Osteocyte (in vitro differentiated cells): Measurements from ENCODE around the gene SLC26A8. TPM values are rescaled to one million over a fixed set of nuclear protein-coding genes. Genes with fewer than 3 reads are reported as not detected.
A peak's percentile ranks its signal among the peaks of the same experiment; 100 is the strongest.

ENCODE experiments used
- DNase-seq: peaks from one replicate; pipeline ENCODE4 v3.0.0; 2021; ENCODE audit warnings: mixed read lengths; ENCODE audit not compliant: unreplicated experiment; ENCODE audit errors: extremely low spot score
- H3K27ac Mint-ChIP-seq: one replicate; pipeline ENCODE4 v1.8.0; 2021; ENCODE audit warnings: mild to moderate bottlenecking, mixed read lengths; ENCODE audit not compliant: unreplicated experiment
- H3K27me3 Mint-ChIP-seq: one replicate; pipeline ENCODE4 v1.8.0; 2021; ENCODE audit warnings: mixed read lengths; ENCODE audit not compliant: unreplicated experiment
- H3K36me3 Mint-ChIP-seq: one replicate; pipeline ENCODE4 v1.8.0; 2021; ENCODE audit warnings: mixed read lengths; ENCODE audit not compliant: unreplicated experiment
- H3K4me1 Mint-ChIP-seq: one replicate; pipeline ENCODE4 v1.8.0; 2021; ENCODE audit warnings: mixed read lengths; ENCODE audit not compliant: unreplicated experiment
- H3K4me3 Mint-ChIP-seq: one replicate; pipeline ENCODE4 v1.8.0; 2021; ENCODE audit warnings: mild to moderate bottlenecking, moderate library complexity, mixed read lengths; ENCODE audit not compliant: unreplicated experiment
- H3K9me3 Mint-ChIP-seq: one replicate; pipeline ENCODE4 v1.8.0; 2021; ENCODE audit warnings: mixed read lengths; ENCODE audit not compliant: unreplicated experiment
- CTCF ChIP-seq: fragments of 200-600 bp; sonication (generic); IDR thresholded peaks from 2 replicates; pipeline ENCODE4 v1.5.0; 2021; ENCODE audit warnings: antibody characterized with exemption, mild to moderate bottlenecking, moderate library complexity
- total RNA-seq: library from RNA; stranded (reverse); gene quantifications from 2 replicates; pipeline ENCODE4 v1.2.1, GENCODE V29; 2021

SLC26A8 gene
- total RNA-seq, 1 donor from 2014 or later: not detected

DNA sequence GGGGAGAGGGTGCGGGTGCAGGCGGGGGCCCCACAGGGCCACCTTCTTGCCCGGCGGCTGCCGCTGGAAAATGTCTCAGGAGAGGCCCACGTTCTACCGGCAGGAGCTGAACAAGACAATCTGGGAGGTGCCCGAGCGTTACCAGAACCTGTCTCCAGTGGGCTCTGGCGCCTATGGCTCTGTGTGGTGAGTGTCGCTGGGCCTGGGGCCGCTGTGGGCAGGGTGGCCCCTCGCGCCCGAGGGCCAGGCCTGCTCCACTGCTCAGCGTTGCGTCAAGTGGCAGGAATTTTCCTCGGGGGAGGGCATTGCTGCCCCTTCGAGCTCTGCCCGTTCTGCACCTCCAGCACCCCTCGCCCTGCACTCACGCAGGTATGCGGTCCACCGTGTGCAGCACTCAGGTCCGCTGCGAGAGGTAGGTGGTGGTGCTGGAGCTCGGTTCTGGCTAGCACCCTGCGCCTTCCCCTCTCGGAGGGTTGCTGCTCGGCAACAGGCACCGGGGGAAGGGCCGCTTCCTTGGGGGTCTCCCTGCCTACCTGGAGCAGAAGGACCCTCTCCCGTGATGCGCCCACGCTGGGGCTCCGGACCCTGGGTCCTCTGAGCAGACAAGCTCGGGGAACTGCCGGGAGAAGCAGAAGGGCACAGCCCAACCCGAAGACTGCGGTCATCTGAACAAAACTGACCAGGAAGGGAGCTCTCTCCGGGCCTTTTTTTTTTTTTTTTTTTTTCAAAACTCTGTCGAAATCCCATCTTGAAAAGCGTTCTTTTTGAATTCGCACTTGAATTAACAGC, 3.8 kb upstream of the SLC26A8 start:
- H3K4me1 Mint-ChIP-seq: peaks cover 35% of the 10 kb centered on the region
- DNase-seq: no peak
- no peak for TF ChIP-seq CTCF
- no peaks in the 10 kb centered on the region for H3K36me3 Mint-ChIP-seq
- no peaks in the 10 kb centered on the region for H3K9me3 Mint-ChIP-seq
- H3K27me3 Mint-ChIP-seq: peaks cover 5% of the 10 kb centered on the region
- peak overlapping the region; percentile 86 for H3K4me3 Mint-ChIP-seq
- H3K27ac Mint-ChIP-seq: peak overlapping the region; percentile 95

- Mint-ChIP-seq H3K27me3 (peaks cover 5% of the 10 kb centered on the region), H3K36me3 (no peaks in the 10 kb centered on the region), H3K4me1 (peaks cover 30% of the 10 kb centered on the region), H3K9me3 (no peaks in the 10 kb centered on the region), H3K27ac (peak within 1 kb of the TSS; percentile 95), H3K4me3 (peak within 1 kb of the TSS; percentile 86)
- peak; percentile 99 for DNase-seq
- TF ChIP-seq CTCF: peak; percentile 92
These were observed 3.2 kb upstream of the SLC26A8 start, which contains the start of gene MAPK14 for GRCh38 chr6:36027501-36028087. MAPK14 (plus strand) TSS chr6:36027808; CDS start chr6:36028158, 350 bp downstream.

DNA sequence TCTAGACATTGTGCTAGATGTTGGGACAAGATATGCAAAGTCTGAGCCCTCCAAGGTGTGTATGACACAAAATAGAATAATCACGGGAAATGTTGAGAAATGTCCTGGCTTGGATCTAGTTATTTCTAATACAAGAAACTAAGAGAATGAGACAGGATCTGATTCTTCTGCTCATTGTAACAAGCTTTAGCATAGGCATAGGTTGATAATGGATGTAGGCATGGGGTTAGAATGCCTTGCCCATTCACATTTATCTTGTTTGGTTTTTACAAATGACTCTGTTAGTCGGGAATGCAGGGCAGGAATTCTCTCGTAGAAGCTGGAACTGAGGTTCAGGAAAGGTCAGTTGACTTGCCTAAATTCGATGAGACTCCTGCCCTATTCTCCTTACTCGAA, 1.5 kb upstream of the SLC26A8 start:
- H3K4me1 Mint-ChIP-seq: peaks cover 22% of the 10 kb centered on the region

DNA sequence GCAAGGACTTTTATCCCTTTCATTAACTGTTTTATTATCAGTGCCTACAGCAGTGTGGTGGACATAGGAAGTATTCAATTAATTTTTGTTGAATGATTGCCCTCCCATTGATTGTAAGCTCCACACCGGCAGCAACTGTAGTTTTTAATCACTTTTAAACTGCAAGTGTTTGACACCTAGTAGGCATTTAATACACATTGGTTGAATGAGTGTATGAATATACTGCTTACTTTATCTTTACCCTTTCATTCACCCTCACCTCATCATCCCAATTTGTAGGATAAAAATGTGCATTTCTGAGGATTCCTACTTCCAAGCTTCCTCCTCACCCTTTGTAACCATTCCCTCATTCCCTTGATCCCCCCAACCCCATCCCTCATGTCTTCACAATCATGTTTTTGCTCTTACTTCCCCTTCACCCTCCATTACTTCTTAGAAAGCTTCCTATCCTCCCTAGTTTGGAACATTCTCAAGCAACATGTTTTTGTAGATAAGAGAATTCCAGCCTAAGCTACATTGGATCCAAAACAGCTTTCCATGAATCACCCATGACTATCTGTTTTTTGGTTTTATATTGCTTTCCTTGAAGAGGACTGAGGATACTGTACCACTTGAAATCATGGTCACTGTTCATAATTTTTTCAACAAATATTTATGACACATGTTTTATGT, 955 bp upstream of the SLC26A8 start:
- no peak for TF ChIP-seq CTCF
- DNase-seq: no peak

More for the DNA sequence above, 1.5 kb upstream of the SLC26A8 start:
- Mint-ChIP-seq H3K4me3 (no peak overlapping the region), H3K27ac (no peak overlapping the region), H3K9me3 (no peaks in the 10 kb centered on the region), H3K36me3 (no peaks in the 10 kb centered on the region), H3K27me3 (peaks cover 5% of the 10 kb centered on the region)
- no peak for TF ChIP-seq CTCF
- DNase-seq: no peak

GRCh38 chr6:36020154-36020553, 4.3 kb downstream of the SLC26A8 start:
- H3K4me3 Mint-ChIP-seq: no peak overlapping the region
- TF ChIP-seq CTCF: no peak
- no peaks in the 10 kb centered on the region for H3K36me3 Mint-ChIP-seq
- DNase-seq: no peak
- H3K9me3 Mint-ChIP-seq: no peaks in the 10 kb centered on the region
- H3K27ac Mint-ChIP-seq: no peak overlapping the region
- peaks cover 3% of the 10 kb centered on the region for H3K4me1 Mint-ChIP-seq
- peaks cover 24% of the 10 kb centered on the region for H3K27me3 Mint-ChIP-seq

More for the DNA sequence above, 955 bp upstream of the SLC26A8 start:
- Mint-ChIP-seq H3K4me1 (peaks cover 18% of the 10 kb centered on the region), H3K36me3 (no peaks in the 10 kb centered on the region), H3K4me3 (no peak overlapping the region), H3K27ac (no peak overlapping the region), H3K27me3 (peaks cover 5% of the 10 kb centered on the region), H3K9me3 (no peaks in the 10 kb centered on the region)
